DND-41 (cell line): Measurements from ENCODE around the gene TMEM164.

Experiments used
- CTCF ChIP-seq: IDR thresholded peaks from 2 replicates; pipeline ENCODE4 v1.5.1; 2012; ENCODE audit warnings: borderline replicate concordance, low read length, moderate library complexity, mild to moderate bottlenecking; ENCODE audit not compliant: poor library complexity, severe bottlenecking; ENCODE audit errors: extremely low read depth
- EZH2 ChIP-seq: IDR thresholded peaks from 3 replicates; pipeline ENCODE4 v1.6.1; 2012; ENCODE audit warnings: borderline replicate concordance, low read depth, mild to moderate bottlenecking, moderate library complexity, low read length, inconsistent platforms; ENCODE audit not compliant: severe bottlenecking

DNA sequence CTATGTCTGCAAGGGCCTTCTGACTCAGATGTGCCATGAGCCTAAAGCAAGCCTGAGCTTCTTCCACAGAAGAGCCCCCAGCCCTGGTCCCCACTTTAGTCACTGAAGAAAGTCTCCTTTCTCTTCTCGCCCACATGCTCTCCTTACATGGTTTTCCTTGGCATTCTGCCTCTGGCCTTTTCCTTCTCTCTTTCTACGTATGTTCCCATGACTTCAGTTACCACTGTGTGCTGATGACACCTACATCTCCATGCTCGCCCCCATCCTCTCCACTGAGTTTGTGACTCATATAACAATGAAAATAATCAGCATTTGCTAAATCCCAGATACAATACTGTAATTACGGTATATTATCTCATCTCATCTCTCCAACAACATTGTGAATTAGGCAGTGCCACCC, 165.7 kb downstream of the TMEM164 start:
- TF ChIP-seq CTCF (no peak), EZH2 (no peak)
